Peyer's patch (tissue), 4 donors: ENCODE measurements around the gene PBRM1. TPM values are rescaled to one million over a fixed set of nuclear protein-coding genes. Genes with fewer than 3 reads are reported as not detected.

Experiments used
- DNase-seq, 3 donors: peaks; one replicate each; pipeline ENCODE4 v3.0.0-alpha.2; 2017 to 2019
- H3K27ac ChIP-seq, 4 donors: fragments of 200-600 bp; sonication (generic); one replicate each; pipeline ENCODE4 v1.5.1; 2016 to 2019
- H3K27me3 ChIP-seq, 2 donors: fragments of 200-600 bp; sonication (generic); one replicate each; pipeline ENCODE4 v1.5.1; 2019
- H3K36me3 ChIP-seq, 3 donors: fragments of 200-600 bp; sonication (generic); one replicate each; pipeline ENCODE4 v1.5.1; 2016 to 2019
- H3K4me1 ChIP-seq, 4 donors: fragments of 200-600 bp; sonication (generic); one replicate each; pipeline ENCODE4 v1.5.1; 2016 to 2019
- H3K4me3 ChIP-seq, 4 donors: fragments of 200-600 bp; sonication (generic); 1 replicate in 3 of 4; 2 replicates in 1 of 4; pipeline ENCODE4 v1.5.1; 2016 to 2019; ENCODE audit warnings: mild to moderate bottlenecking in 1 of 4
- H3K9me3 ChIP-seq, 4 donors: fragments of 200-600 bp; sonication (generic); one replicate each; pipeline ENCODE4 v1.5.1; 2016 to 2019; ENCODE audit warnings: mild to moderate bottlenecking in 1 of 4
- POLR2A ChIP-seq, 2 donors: fragments of 450-650 bp; IDR thresholded peaks; one replicate each; pipeline ENCODE4 v1.5.1; 2017; ENCODE audit warnings: antibody characterized with exemption in 2 of 2, mild to moderate bottlenecking in 2 of 2, moderate library complexity in 2 of 2
- total RNA-seq, 4 donors: library from RNA; depleted of rRNA; stranded (reverse); fragments of >200 nt; gene quantifications; one replicate each; pipeline ENCODE4 v1.1.0, GENCODE V29; 2016
- TF ChIP-seq, protein P1 (sequence below), 6 experiments: fragments of 450-650 bp in 4 of 6; fragments of 200-600 bp in 2 of 6; sonication (generic) in 1 of 6; IDR thresholded peaks; one replicate each; pipeline ENCODE4 v1.5.1; 2017 to 2019; ENCODE audit warnings: antibody characterized with exemption in 6 of 6, mild to moderate bottlenecking in 3 of 6, moderate library complexity in 1 of 6

PBRM1 gene
- total RNA-seq, 4 donors from 2014 or later = 68.1 to 120 (median 82.1) TPM

DNA sequence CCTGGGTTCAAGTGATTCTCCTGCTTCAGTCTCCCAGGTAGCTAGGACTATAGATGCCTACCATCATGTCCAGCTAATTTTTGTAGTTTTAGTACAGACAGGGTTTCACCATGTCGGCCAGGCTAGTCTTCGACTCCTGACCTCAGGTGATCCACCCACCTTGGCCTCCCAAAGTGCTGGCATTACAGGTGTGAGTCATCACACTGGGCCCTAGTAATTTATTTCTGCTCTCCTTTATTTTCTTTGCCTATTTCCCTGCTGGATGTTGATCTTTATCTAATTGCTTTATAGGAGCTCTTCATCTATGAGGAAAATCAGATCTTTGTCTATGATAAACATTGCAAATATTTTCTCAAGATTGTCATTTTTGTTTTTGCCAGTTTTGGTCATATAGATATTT lies 117.6 kb downstream of the PBRM1 start:
- TF ChIP-seq, protein P1, sequence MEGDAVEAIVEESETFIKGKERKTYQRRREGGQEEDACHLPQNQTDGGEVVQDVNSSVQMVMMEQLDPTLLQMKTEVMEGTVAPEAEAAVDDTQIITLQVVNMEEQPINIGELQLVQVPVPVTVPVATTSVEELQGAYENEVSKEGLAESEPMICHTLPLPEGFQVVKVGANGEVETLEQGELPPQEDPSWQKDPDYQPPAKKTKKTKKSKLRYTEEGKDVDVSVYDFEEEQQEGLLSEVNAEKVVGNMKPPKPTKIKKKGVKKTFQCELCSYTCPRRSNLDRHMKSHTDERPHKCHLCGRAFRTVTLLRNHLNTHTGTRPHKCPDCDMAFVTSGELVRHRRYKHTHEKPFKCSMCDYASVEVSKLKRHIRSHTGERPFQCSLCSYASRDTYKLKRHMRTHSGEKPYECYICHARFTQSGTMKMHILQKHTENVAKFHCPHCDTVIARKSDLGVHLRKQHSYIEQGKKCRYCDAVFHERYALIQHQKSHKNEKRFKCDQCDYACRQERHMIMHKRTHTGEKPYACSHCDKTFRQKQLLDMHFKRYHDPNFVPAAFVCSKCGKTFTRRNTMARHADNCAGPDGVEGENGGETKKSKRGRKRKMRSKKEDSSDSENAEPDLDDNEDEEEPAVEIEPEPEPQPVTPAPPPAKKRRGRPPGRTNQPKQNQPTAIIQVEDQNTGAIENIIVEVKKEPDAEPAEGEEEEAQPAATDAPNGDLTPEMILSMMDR (IDR thresholded peaks at IDR 0.05) = no peak
- TF ChIP-seq POLR2A (IDR thresholded peaks at IDR 0.05) = no peak
- no peak overlapping the region for H3K27ac ChIP-seq
- DNase-seq = no peak
- peaks cover 0 to 48% (median 0%) of the 10 kb centered on the region in 3 donors for H3K36me3 ChIP-seq
- H3K4me3 ChIP-seq = no peak overlapping the region
- H3K27me3 ChIP-seq = no peaks in the 10 kb centered on the region
- no peaks in the 10 kb centered on the region for H3K4me1 ChIP-seq
- no peaks in the 10 kb centered on the region for H3K9me3 ChIP-seq

DNA sequence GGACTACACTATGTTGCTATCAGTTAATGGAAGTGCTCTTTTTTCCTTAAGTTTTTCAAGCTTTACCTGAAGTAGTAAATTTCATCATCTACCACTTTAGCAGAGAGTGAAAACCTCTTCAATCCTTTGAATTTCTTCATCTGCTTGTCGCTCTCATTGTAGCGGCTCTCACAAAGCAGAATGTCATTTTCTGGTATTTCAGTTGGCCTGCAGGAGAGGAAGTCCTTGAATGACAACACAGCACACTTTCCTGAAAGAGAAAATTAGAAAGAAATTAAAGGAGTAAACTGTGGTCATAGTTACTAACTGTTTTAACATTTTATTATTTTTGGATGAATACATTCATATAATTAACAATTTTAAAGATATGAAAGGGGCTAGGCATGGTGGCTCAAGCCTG lies 121.7 kb downstream of the PBRM1 start:
- Histone ChIP-seq H3K27me3 (no peaks in the 10 kb centered on the region), H3K4me1 (no peaks in the 10 kb centered on the region), H3K4me3 (no peak overlapping the region), H3K27ac (no peak overlapping the region), H3K9me3 (no peaks in the 10 kb centered on the region), H3K36me3 (peaks cover 0 to 62% (median 0%) of the 10 kb centered on the region in 3 donors)
- no peak for TF ChIP-seq POLR2A (IDR thresholded peaks at IDR 0.05)
- TF ChIP-seq, protein P1 (IDR thresholded peaks at IDR 0.05) = no peak
- no peak for DNase-seq

DNA sequence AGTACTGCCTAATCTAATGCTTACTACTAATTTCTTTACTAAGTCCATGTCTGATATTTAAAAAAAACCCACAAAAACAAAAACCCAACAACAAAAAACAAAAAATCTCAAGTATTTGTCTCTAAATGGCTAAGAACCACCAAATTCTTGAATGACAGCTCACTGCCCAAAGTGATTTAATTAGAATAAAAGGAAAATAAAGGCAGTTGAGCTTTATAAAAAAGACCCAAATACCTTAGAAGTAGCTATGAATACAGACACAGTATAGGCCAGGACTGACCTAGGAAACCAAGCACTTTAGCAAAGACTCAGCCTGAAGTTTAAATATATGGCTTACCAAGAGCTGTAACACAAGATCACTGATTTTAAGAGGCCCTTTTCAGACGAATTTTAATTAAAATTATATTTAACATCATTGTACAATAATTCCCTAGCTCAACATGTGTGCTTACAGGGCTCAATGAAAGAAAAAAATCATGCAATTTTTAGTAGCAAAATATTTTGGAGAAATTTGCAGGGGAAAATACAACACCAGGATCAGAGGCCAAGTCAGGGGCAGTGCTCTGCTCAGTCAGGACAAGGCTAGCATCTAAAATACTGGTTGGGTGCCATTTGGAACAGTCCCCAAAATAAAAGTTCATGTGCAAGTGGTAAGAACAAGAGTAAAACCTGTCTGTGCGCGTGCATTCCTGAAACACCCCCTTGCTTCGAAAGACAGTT lies 124.5 kb downstream of the PBRM1 start:
- Histone ChIP-seq H3K9me3 (no peaks in the 10 kb centered on the region), H3K4me3 (no peak overlapping the region), H3K27ac (no peak overlapping the region), H3K4me1 (no peaks in the 10 kb centered on the region), H3K36me3 (peaks cover 0 to 78% (median 0%) of the 10 kb centered on the region in 3 donors), H3K27me3 (no peaks in the 10 kb centered on the region)
- no peak for DNase-seq
- TF ChIP-seq POLR2A (IDR thresholded peaks at IDR 0.05) = no peak
- TF ChIP-seq, protein P1 (IDR thresholded peaks at IDR 0.05) = no peak

DNA sequence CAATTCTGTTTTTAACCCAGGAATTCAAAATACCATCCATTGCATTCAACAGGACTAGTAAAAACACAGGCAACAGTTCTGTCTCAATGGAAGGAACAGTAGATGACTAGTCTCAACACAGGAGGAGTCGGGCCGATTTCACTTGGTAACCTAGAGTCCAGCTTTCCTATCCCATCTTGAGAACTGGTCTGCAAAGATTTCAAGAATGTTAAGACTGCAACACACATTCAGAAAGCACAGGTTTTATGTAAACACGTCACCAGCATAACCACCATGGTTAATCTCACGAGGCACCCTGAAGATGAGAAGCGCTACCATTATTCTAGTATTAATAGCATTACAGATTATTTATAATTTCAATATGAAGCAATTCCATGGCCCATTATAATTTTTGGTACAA lies 127.3 kb downstream of the PBRM1 start:
- Histone ChIP-seq H3K27ac (no peak overlapping the region), H3K9me3 (no peaks in the 10 kb centered on the region), H3K4me1 (no peaks in the 10 kb centered on the region), H3K36me3 (peaks cover 0 to 76% (median 0%) of the 10 kb centered on the region in 3 donors), H3K4me3 (no peak overlapping the region), H3K27me3 (no peaks in the 10 kb centered on the region)
- no peak for TF ChIP-seq POLR2A (IDR thresholded peaks at IDR 0.05)
- TF ChIP-seq, protein P1 (IDR thresholded peaks at IDR 0.05) = no peak
- no peak for DNase-seq

DNA sequence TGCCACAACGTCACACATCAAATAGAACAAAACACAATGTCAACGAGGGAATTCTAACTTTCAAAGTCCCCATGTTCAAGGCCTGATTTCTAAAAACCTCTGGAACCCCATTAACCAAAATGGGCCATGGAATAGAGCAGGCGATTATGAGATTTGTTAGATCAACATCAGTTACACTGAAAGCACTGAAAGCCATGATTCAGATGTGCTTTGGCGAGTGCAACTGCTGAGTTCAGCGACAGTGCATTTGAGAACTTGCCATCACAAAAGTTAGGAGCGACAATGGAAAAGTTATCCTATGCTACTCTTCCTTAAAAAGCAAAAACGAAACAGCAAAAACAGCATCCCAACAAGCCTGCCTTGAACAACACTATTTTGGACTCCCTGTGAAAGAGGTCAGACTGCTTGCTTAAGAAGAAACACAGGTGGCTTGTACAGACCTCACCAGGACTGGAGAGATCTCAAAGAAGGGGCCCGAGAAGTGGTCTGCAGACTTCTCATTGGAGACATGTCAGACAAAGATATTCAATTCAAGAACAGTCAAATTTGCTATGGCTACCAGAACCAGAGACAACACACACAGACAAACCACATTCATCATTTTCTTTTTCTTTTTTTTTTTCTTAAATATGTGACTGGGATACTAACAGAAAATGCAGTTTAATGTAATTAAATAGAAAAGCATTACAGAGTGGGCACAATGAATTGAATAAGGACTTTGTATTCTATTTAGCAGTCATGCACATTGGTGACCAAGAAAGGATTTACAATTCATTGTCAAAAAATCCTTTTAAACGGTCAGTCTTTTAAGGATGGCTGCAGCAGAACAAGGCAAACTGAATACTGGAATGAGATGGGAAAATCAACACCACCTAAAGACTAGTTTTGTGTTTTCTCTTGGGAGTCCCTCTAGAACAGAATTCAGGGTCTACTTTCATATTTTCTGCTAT lies 128.4 kb downstream of the PBRM1 start:
- no peak for DNase-seq
- Histone ChIP-seq H3K27ac (no peak overlapping the region), H3K27me3 (no peaks in the 10 kb centered on the region), H3K9me3 (no peaks in the 10 kb centered on the region), H3K36me3 (peaks cover 0 to 76% (median 0%) of the 10 kb centered on the region in 3 donors), H3K4me1 (no peaks in the 10 kb centered on the region), H3K4me3 (no peak overlapping the region)
- TF ChIP-seq, protein P1 (IDR thresholded peaks at IDR 0.05) = no peak
- TF ChIP-seq POLR2A (IDR thresholded peaks at IDR 0.05) = no peak
